Measurements from ENCODE around the gene ARL15.

The ARL15 gene

GRCh38 chr5:54022223-54022622 is 288.1 kb downstream of the ARL15 start:
- DNase-seq (ENCODE audit: low spot score), result no peak

DNA sequence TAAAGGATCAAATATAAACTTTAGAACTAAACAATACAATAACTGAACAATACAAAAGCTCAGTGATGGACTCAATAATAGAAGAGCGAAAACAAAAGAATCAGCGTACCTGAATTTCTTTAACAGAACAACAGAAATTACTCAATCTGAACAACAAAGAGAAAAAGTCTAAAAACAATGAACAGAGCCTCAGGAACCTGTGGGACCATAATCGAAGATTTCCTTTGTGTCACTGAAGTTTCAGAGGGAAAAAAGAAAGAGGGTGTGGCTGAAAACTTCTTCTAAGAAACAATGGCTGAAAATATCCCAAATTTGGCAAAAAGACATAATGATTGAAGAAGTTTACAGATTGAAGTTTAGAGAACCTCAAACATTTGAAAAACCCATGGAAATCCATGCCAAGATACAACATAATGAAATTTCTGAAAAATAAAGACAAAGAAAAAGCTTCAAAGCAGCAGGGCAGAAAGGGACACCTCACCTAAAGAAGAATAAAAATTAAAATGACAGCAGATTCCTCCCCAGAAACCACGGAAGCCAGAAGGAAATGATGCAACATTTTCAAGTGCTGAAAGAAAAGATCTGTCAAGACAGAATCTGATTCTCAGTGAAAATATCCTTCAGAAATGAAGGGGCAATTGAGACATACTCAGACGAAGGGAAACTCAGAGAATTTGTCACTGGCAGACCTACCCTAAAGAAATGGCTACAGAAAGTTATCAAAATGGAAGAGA is 288.8 kb downstream of the ARL15 start:
- DNase-seq (ENCODE audit: low spot score), result no peak

GRCh38 chr5:54018438-54018837 is 291.9 kb downstream of the ARL15 start:
- no peak for DNase-seq (ENCODE audit: low spot score)

DNA sequence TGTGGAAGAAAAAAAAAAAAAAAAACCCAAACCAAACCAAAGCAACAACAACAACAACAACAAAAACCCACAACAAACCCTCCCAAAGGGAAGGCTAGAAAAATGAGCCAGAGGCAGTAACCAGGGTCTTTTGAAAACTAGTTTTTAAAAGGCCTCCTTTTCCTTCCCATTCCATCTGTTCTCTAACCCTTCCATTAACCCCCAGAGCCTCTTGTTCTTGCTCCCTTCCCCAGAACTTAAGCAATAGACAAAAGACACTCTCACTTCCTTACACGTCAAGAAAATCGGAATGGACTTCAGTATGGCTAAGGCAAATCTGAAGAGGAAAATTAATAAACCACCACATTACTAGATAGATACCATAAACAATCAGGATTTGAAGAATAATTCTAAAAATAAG is 292.8 kb downstream of the ARL15 start:
- no peak for DNase-seq (ENCODE audit: low spot score)

DNA sequence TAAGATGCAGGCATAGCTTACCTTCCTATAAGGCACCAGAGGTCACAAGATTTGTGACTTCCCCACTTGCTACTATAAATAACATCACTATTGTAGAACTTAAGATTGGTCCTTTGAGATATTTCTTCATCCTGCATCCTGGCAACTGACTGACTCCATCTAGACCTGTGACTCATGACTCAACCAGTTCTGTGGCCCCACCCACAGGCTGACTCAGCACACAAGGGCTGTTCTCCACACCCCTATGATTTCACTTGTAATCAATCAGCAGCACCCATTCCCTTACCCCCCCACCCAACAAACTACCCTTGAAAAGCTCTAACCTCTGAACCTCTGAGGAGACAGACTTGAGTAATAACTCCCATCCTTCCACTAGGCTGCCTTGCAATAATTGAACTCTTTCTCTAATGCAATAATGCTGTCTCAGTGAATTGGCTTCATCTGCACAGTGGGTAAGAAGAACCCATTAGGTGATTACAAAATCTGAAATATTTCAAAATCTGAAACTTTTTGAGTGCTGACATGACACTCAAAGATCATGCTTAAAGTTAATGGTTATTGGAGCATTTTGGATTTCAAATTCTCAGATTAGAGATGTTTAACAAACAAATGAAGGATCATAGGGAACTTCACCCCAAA is 296.7 kb downstream of the ARL15 start:
- no peak for DNase-seq (ENCODE audit: low spot score)

GRCh38 chr5:54009828-54010227 is 300.5 kb downstream of the ARL15 start:
- no peak for DNase-seq (ENCODE audit: low spot score)

- no peak for DNase-seq (ENCODE audit: low spot score)
Observed at GRCh38 chr5:54009357-54009756, 301.0 kb downstream of the ARL15 start.

GRCh38 chr5:54007827-54008777 is 302.3 kb downstream of the ARL15 start:
- DNase-seq (ENCODE audit: low spot score), result no peak

GRCh38 chr5:54004697-54005096 is 305.7 kb downstream of the ARL15 start:
- no peak for DNase-seq (ENCODE audit: low spot score)

- DNase-seq (ENCODE audit: low spot score), result no peak
Observed at GRCh38 chr5:54002779-54003178, 307.6 kb downstream of the ARL15 start.

GRCh38 chr5:54001976-54002775 is 308.2 kb downstream of the ARL15 start:
- DNase-seq (ENCODE audit: low spot score), result no peak

DNA sequence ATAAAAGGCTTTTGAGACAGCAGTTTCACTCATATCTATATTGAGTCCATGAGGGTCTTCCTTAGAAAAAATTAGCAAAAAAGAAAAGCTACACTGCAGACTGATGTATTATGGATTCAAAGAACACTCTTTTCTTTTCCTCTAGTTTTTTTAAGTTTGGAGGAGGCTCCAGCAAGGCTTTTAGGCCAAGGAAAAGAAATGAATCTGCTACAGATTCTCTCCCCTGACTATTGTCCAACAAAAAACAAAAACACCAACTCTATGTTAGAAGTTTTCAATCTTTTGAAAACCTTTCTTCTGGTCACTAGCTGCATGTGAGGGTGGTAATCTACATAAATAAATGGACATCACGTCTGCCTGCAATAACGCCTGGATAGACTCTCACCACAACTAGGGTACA is 310.4 kb downstream of the ARL15 start:
- DNase-seq (ENCODE audit: low spot score), result no peak

GRCh38 chr5:53997736-53998627 is 312.4 kb downstream of the ARL15 start:
- DNase-seq (ENCODE audit: low spot score), result no peak

GRCh38 chr5:53996008-53996407 is 314.4 kb downstream of the ARL15 start:
- no peak for DNase-seq (ENCODE audit: low spot score)

GRCh38 chr5:53994148-53994547 is 316.2 kb downstream of the ARL15 start:
- no peak for DNase-seq (ENCODE audit: low spot score)

DNA sequence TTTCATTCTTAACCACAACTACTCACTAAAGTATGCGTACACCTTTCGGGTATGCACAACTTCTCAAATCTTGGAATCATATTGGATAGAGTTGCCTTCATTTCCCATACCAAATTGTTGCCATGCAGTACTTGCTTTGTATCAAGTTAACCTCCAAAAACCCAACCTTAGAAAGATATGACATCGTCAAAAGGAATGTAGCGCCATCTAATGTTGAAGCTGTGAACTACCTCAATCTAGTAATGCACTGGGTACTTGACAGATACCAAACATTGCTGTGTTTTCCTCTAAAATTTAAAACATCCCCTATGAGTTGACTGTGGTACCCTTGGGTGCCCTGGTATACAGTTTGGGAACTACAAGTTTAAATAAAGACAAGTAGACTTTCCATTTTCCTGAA is 318.4 kb downstream of the ARL15 start:
- DNase-seq (ENCODE audit: low spot score), result no peak

DNA sequence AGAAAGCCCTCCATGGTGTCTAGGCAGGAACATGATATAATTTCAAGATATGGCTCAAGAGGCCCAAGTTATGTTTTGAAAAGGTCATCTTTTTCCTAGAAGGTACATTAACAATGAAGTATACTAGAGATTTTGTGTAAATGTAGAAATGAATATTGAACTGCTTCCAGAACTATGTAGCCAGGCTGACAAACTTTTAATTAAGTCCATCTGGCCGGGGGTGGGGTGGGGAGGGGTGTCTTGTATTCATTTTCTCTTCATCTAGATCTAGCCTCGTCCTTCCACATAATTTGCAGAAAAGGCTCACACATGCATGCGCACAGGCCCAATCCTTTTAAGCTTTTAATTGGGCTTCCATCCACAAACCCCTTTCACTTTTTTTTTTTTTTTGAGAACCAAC is 323.3 kb downstream of the ARL15 start:
- DNase-seq (ENCODE audit: low spot score), result no peak

DNA sequence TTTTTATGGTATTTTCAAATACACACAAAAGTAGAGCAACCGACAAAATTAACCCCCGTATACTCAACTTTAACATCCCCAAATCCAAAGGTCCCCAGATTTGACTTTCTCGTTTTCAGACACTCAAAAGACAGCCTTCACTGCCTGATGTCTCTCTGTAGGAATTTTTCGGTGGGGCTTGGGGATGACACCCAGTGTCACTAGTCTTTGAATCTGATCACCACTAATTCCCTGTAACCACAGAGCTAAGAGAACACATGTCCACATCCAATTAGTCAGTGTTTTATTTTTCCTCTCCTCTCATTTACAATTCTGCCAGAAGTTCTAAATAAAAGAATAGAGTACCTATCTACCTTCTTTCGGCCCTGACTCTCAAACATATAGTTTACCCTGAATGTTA is 324.6 kb downstream of the ARL15 start:
- DNase-seq (ENCODE audit: low spot score), result no peak

GRCh38 chr5:53984971-53985370 is 325.4 kb downstream of the ARL15 start:
- no peak for DNase-seq (ENCODE audit: low spot score)

DNA sequence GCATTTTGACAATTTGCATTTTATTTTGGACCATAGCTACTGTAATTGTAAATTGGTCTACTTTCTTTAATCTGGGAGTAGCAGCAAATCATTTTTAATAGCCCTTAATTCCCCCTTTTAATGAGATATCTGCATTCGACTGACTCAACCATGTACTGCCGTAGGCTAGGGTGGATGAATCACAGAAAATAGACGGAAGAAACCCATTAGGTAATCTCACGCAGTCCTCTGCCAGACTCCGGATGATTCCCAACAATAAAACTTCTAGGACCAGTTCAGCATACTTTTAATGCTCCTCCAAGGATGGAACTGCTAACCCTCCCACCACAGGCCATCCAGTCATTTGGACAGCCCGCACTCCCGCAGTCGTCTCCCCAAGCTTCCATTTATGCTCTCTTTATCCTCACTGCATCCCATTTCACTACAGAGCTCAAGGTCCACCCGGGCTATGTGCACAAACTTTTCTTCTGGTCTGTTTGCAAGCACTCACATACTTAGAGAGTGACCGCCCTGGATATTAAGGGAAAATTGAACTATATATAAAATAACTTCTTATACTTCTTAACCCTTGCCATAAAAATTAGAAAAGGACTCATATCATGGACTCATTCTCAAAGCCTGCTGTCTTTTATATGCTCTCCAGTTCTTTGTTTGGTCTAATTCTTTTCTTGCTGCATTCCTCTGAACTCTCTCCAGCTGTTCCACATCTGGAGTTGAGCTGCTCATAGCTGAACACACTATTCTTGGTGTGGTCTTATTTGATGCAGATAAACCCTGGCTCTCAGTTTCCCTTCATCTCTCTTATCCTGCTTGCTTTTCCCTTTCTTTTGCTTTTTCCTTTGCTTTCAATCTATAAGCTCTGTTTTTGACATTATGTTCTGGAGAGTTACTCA is 326.6 kb downstream of the ARL15 start:
- DNase-seq (ENCODE audit: low spot score), result no peak
